NCI-H774 (cell line): ENCODE data around the gene MDFIC2.
"Not testable (repeated sequence)": the region's sequence is repeated elsewhere in the genome, so short reads cannot be mapped to it uniquely, and the experiment has no call there.

Source experiments
- DNase-seq: peaks from one replicate; lab custom pipeline; 2025; lab: John Stamatoyannopoulos, UW

The MDFIC2 gene

DNA sequence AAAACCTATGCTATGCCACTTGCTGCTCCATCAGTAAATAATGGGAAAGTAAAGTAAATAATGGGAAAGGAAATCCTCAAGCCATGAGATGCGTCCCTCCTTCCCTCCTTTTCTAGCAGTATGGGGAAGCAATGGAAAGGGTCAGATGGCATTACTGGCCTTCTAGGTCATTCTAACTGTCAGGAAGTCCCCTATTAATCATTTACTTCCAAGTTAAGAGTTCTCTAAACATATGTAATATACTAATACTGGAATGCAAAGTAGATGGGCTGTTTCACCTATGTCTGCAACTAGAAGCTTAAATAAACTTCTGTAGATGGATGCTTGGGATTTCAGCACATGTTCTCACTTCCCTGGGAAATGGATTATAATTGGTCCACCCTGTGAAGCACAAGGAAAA is 55.9 kb downstream of the MDFIC2 start:
- no peak for DNase-seq

- DNase-seq = no peak
Observed at GRCh38 chr3:70250492-70250891, 61.9 kb downstream of the MDFIC2 start.

- no peak for DNase-seq
Observed at GRCh38 chr3:70249509-70250160, 62.8 kb downstream of the MDFIC2 start.

- DNase-seq = no peak
Observed at GRCh38 chr3:70248856-70249255, 63.6 kb downstream of the MDFIC2 start.

DNA sequence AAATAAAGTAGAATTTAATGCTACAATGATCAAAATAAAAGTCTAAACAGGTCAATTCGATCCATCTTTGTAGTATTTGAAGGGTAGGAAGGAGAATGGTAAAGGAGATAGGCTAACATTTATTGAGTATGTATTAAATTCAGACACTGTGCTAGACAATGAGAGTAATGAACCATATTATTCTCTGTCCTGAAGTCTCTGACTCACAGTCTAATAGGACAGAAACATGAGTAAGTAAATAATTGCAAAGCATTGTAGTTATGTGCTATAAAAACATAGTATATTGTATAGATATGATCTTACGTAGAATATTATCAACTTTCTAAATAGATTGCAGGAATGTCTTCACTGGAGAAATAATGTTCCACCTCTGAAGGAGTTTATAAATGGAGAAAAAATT is 64.5 kb downstream of the MDFIC2 start:
- DNase-seq = no peak

DNA sequence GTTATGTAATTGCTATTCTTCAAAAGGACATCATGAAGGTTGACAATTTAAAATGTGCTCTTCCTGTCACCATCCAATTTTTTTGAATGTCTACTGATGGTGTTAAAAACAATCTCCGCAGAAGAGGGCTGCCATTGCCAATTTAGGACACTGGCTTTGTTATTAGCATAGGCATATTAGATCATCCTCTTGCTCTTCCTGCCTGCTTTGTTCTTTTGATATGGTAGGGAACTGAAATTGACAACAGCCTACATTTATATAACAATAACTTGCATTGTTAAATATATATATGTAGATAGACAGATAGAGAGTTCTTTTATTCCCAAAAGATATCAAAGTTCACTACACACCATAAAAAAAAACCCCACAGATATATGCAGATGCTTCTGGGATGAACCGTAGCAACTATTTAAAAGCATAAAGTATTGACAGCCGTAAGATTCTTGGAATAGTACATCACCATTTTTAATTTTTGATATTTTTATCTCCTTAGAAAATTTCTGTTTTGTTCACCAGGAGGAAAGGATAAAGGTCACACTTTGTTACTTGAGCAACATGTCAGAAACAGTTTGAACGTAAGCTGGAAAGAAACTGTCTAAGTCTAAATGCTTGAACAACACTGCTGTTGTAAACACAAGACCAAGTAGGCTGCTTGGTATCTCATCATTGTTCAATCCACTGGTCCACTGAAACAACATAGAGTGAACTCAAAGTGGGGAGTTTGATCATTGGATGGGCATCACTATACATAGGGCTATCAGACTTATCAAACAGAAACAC is 66.5 kb downstream of the MDFIC2 start:
- DNase-seq = no peak

- DNase-seq = no peak
Observed at GRCh38 chr3:70244422-70244821, 68.0 kb downstream of the MDFIC2 start.

DNA sequence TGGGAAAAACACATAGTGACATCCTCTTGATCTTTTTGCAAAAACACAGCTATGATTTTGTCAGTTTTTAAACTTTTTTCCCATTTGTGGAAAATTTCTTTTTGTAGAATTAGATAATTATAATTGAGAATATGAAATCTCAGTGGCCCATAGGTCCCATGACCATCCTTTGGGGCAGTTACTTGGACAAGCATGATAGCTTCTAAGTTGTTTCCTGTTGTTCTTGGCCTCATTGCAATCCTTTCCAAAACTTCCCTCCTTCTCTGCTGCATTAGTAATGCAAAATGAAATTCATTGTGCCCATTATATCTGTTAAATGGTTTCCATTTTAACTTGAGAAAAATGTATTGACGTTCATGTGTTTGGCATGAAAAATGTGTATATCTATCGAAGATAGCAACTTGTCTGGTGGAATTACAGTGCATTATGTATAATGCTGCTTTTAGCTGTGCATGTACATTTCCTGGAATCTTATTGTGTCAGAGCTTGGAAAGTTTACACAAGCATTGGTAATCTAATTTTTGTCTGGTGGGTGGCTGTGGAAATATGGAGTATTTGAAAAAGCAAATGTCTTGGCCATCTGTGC is 70.0 kb downstream of the MDFIC2 start:
- DNase-seq = no peak

DNA sequence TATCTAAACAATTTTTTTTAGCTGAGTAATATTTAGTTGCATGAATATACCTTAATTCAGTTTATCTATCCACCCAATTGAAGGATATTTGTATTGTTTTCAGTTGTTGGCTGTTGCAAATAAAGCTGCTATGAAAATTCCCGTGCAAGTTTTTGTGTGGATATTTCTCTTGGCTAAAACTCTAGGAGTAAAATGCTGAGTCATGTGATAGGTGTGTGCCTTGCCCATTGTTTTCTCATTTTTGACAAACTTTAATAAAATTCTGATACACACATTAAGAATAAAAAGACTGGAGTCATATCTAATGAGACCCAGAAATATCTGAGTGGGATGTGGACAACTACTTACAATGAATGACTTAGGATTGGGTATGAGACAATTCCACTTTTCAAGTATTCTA is 78.6 kb downstream of the MDFIC2 start:
- DNase-seq = no peak

GRCh38 chr3:70233112-70233511 is 79.3 kb downstream of the MDFIC2 start:
- DNase-seq = no peak

GRCh38 chr3:70231266-70231701 is 81.2 kb downstream of the MDFIC2 start:
- no peak for DNase-seq

DNA sequence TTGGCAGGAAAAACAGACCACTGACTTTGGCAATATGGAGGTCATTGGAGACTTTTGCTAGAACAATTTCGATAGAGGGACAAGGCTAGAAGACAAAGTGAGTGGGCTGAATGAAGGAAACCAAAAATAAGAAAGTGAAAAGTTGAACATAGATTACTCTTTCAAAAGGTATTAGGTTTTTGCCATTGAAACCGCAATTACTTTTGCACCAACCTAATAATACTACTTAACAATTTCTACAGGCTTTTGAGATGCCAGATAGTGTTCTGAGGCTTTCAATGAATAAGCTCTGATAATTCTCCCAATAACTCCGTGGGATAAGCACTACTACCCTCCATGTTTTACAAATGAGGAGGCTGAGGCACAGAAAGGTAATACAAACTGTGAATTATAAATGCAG is 85.0 kb downstream of the MDFIC2 start:
- DNase-seq = no peak

DNA sequence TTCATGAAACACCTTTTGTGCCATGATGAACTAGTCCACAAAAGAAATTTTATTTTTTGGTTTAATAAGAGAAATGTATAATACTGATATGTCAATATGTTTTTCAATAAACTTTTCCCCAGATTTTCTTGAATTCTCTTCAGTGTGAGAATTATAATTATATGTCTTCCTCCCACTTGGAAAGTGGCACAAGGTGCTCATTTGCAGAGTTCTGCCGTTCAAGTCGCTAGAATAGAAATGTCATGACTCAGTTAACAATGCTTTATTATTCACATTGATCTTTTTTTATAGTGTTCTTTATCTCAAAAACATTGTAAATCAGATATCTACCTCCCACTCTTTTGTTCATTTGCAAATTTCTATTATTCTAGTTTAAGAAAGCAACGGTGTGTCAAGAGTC is 87.3 kb downstream of the MDFIC2 start:
- DNase-seq = no peak

GRCh38 chr3:70224337-70224736 is 88.1 kb downstream of the MDFIC2 start:
- DNase-seq = no peak

DNA sequence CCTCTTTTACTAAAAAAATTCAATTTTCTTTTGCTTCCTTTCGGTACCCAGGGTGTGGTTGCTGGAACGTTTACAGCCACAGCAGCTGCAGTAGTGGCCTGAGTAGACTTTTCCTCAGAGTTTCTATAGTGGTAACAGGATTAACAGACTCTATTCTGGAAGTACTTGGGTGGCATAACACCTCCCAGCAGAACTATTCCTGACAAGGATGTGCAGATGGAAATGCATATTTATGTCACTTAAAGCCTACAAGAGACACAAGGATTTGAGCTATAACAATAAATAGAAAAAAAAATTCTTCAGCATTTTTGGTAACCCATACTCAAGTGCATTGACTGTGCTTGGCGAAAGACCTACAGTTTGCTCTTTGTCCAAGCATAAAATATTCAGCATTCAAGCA is 94.0 kb downstream of the MDFIC2 start:
- DNase-seq = no peak

DNA sequence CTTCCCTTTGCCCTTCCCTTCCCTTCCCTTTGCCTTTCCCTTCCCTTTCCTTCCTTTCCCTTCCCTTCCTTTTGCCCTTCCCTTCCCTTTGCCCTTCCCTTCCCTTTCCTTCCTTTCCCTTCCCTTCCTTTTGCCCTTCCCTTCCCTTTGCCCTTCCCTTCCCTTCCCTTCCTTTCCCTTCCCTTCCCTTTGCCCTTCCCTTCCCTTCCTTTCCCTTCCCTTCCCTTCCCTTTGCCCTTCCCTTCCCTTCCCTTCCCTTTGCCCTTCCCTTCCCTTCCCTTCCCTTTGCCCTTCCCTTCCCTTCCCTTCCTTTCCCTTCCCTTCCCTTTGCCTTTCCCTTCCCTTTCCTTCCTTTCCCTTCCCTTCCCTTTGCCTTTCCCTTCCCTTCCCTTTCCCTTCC is 101.2 kb downstream of the MDFIC2 start:
- DNase-seq = not testable (repeated sequence)

GRCh38 chr3:70201975-70202374 is 110.5 kb downstream of the MDFIC2 start:
- no peak for DNase-seq

DNA sequence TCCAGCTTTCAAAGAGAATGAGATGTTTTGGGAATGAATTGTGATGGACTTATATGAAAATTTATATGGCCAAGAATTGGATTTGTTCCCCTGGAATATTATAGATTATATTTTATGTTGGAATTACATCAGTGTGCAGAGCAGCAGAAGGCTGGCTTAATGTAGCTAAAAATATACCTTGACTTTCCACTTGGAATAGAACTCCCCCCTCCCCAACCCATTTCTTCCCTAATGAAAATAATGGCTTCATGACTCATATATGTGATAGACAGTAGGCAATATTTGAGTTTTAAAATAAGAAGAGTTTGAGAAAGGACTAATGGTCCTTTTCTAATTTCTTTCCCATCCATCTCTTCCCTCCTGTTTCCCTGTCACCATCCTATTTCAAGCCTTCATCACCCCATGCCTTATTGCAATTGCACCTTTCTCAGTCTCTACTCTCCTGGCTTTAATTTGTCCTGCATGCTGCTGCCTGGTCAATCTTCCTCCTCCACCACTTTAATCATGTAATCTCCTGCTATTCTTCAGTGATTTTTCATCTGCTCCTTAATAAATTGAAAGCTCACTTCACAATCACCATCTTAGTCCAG is 122.5 kb downstream of the MDFIC2 start:
- no peak for DNase-seq

DNA sequence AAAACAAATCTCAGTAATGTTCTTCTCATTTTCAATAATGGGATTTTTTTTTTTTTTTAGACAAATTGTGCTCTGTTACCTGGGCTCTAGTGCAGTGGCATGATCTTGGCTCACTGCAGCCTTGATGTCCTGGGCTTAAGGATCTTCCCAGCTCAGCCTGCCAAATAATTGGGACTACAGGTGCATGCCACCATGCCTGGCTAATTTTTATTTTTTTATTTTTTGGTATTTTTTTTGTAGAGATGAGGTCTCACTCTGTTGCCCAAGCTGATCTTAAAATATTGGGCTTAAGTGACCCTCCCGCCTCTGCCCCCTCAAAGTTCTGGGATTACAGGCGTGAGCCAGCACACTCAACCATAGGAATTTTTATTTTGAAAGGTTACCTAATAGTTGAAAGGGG is 126.2 kb downstream of the MDFIC2 start:
- DNase-seq = no peak

DNA sequence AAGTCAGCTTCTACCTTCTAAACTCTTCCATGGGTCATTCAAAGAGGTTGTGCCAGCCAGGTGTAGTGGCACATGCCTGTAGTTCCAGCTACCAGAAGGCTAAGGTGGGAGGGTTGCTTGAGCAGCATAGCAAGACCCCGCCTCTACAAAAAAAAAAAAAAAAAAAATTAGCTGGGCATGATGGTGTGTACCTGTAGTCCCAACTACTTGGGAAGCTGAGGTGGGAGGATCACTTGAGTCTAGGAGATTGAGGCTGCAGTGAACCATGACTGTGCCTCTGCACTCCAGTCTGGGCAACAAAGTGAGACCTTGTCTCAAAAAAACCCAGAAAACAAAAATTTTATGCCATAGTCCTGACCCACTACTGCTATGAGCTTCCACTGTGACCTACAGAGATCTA is 126.8 kb downstream of the MDFIC2 start:
- no peak for DNase-seq

- DNase-seq = no peak
Observed at GRCh38 chr3:70183781-70184504, 128.5 kb downstream of the MDFIC2 start.

DNA sequence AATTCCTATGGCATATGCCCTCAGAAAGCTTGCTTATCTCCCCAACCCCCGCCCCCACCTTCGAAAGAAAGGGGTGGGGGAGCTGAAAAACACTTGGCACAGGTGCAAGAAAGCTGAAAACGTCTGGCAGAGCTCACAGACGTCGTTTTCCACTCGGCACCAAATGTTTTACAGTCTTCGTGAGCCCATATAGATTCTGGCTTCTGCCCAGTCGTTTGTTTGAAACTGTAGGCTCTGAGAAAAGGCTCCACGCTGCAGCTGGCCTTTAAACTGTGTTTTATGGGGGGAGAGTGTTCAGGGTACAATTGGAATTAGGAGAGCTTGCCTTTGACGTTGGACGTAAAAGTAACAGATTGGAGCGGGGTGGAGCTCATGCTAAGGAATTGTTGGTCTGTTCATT is 130.3 kb downstream of the MDFIC2 start:
- DNase-seq = no peak
